ENCODE data around the gene TSPEAR.
"Not testable (repeated sequence)": the region's sequence is repeated elsewhere in the genome, so short reads cannot be mapped to it uniquely, and the experiment has no call there.

TSPEAR gene

GRCh38 chr21:44625756-44626155 lies 85.6 kb downstream of the TSPEAR start:
- no peak for DNase-seq

DNA sequence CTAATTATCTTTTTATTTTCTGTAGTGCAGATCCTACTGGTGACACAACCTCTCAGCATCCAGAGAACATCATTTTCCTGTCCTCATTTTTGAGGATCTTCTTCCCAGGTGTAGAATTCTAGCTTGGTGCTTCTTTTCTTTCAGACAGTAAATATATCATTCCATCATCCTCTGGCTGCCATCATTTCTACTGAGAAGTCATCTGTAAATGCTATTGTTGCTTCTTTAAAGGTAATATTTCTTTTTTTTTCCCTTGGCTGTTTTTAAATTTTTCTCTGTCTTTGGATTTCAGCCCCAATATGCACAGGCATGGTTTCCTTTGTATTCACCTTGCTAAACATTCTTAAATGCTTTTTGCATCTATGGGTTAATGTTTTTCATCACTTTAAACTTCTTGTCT lies 87.8 kb downstream of the TSPEAR start:
- no peak for DNase-seq

DNA sequence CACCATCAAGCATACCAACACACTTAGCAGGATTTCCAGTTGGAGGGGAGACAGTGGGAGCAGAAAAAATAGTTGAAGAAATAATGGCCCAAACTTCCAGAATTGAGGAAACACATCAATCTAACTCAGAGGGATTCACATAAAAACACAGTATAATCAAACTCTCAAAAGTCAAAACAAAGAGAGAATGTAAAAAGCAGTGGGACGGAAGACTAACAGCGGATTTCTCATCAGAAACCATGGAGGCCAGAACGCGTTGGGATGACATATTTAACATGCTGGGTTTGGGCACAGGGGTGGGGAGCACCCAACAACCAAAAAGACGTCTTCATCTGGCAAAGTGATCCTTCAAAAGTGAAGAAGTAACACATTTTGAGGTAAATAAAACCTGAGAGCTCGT lies 91.5 kb downstream of the TSPEAR start:
- no peak for DNase-seq

DNA sequence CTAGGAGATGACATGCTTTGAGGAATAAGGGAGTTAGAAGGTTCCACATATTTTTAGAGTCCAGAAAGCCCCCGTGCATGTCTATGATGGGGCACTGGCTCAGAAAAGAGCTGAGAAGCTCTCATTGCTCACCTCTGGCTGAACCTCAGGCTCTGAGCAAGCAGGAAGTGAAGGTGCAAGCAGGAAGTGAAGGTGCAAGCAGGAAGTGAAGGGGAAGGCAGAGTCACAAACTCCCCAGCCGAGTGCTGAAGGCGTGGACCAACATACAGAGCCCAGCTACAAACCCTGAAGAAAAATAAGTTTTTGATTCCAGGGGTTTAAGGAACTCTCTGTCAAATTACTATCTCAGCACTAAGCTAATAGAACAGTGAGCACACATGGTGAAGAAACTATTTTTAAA lies 92.5 kb downstream of the TSPEAR start:
- no peak for DNase-seq

DNA sequence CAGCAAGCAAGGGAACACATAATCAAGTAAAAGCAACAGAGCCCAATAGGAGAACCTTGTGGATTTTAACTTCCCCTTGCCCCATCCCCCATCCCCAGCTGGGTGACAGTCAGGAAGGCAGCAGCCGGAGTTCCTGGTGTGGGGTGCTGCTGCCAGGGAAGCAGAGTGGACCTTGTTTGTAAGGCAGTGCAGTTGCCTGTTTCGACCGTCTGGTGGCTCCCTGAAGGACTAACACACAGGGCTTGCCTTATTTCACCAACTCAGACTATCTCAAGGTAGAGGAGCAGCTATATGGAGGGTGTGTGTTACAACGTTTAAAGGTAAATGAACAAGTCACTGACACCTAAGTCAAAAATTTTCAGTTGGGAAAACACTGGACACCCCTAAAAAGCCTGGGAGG lies 92.9 kb downstream of the TSPEAR start:
- DNase-seq, result no peak

GRCh38 chr21:44617071-44617501 lies 94.3 kb downstream of the TSPEAR start:
- DNase-seq, result no peak

GRCh38 chr21:44616591-44616926 lies 94.8 kb downstream of the TSPEAR start:
- DNase-seq, result no peak

- DNase-seq, result no peak
These were observed 95.3 kb downstream of the TSPEAR start for GRCh38 chr21:44615911-44616590.

DNA sequence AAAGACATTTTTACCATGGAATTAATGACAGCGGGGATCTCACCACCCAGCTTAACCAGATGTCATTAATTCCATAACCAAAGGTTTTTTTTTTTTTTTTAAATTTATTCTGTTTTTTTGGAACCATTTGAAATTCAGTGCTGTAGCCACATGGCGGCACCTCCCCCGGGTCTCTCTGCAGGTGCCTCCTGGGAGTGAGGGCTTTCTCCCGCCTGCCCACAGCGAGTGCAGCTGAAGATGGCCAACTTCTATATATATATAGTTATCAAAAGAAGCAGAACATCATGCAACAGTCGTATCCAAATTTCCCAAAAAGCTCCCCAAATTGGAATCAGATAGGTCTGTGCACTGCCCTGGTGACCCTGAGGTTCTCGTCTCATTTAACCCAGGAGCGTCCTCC lies 95.9 kb downstream of the TSPEAR start:
- DNase-seq, result no peak

DNA sequence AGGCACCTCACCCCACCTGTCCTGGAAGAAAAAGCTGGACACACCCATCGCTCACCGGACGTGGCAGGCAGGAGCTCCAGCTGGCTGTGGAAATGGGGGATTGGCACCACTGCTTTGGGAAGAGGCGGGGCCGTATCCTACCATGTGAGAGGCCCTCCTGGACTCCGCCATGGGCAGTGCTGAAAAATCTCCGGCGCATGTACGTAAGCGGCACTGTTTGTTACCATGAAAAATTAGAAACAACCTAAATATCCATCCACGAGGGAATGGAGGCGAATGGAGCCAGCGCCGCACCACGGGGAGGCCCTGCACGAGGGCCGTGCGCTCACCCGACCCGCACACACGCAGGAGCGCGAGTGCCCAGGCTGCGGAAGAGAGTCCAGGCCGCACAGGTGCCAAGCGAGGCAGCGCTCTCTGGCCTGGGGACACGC lies 96.4 kb downstream of the TSPEAR start:
- no peak for DNase-seq

GRCh38 chr21:44614161-44614631 lies 97.2 kb downstream of the TSPEAR start:
- no peak for DNase-seq

DNA sequence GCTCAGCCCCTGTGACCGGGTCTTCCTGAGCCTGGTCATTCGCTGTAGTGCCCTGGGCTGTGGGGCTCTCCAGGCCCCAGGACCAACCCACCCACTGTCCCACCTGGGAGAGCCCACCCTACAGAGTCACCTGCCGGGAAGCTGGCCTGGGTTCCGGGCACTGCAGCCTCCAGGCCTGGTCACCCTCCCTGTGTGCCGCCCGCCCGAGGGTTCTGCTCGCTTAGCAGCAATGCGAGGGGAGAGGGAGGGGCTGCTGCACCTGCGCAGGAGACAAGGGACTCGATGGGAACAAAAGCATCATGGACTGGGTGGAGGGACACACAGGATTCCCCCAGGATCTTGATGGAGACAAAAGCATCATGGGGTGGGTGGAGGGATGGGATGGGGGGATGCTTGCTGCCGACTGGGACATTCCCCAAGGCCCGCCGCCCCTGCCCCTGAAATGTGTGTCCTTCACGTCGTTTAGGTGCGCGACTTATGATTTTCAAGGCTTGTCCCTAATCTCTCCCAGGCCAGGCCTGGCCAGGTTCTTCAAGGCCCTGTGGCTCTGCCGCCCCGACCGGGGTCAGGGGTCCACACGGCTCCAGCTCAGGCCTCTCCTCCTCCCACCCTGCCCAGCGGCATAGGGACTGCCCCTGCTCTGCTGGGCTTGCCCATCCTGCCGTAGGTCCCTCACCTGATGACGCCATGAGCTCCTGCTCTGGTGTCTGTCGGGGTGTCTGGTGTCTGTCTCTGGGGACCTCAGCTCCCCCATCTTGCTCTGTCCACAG lies 97.8 kb downstream of the TSPEAR start:
- DNase-seq, result no peak

DNA sequence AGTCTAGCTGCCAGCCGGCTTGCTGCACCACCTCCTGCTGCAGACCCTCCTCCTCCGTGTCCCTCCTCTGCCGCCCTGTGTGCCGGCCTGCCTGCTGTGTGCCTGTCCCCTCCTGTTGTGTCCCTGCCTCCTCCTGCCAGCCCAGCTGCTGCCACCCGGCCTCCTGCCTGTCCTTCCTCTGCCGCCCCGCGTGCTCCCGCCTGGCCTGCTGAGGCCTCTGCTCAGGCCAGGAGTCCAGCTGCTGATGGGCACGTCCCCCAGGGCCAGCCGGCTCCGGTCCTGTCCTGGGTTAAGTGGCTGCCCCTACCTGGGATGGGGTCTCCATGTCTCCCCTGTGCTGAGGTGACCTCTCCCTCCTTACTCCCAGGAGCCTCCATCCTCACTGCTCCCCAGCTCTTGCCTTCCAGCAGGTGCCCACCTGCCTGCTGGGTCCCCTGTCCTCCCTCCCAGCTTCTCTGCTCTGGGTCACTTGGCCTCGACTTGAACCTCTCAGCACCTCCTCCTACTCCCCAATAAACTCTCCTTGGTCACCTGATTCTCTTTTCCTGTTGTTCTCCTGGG lies 98.6 kb downstream of the TSPEAR start:
- no peak for DNase-seq

DNA sequence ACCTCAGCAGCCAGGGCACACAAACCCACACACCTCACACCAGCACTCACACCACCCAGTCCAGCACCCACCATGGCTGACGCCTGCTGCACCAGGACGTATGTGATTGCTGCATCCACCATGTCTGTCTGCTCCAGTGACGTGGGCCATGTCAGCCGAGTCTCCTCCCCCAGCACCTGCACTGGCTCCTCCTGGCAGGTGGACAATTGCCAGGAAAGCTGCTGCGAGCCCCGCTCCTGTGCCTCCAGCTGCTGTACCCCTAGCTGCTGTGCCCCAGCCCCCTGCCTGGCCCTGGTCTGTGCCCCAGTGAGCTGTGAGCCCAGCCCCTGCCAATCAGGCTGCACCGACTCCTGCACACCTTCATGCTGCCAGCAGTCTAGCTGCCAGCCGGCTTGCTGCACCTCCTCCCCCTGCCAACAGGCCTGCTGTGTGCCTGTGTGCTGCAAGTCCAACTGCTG lies 99.3 kb downstream of the TSPEAR start, which contains the start of gene KRTAP10-8:
KRTAP10-8 (plus strand) TSS at position 51 of the 458 bp plus-strand sequence; CDS start at position 73, 22 bp downstream.
- DNase-seq, result no peak

GRCh38 chr21:44611551-44611950 lies 99.8 kb downstream of the TSPEAR start:
- DNase-seq, result no peak

- not testable (repeated sequence) for DNase-seq
These were observed 101.1 kb downstream of the TSPEAR start for GRCh38 chr21:44610157-44610843.

GRCh38 chr21:44609193-44609592 lies 102.2 kb downstream of the TSPEAR start:
- no peak for DNase-seq

- DNase-seq, result no peak
These were observed 104.9 kb downstream of the TSPEAR start for GRCh38 chr21:44606495-44606894.

DNA sequence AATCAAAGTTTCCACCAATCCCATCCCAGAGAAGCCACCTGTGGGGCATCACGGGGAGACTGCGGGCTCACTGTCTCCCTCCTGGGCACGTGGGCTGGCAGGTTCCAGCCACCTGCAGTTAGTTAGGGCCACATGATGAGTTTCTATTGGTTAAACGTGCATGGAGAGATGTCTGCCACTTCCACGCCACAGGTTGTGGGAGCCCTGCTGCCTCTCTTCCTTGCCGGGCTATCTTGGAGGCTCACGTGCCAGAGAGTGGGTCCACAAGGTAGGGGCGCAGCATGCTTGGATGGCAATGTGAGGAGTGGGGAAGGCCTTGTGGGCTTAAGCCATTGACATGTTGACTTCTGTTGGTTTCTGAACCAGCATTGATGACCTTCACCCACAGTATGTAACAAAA lies 107.5 kb downstream of the TSPEAR start:
- DNase-seq, result no peak

- no peak for DNase-seq
These were observed 108.1 kb downstream of the TSPEAR start for GRCh38 chr21:44603109-44603875.

DNA sequence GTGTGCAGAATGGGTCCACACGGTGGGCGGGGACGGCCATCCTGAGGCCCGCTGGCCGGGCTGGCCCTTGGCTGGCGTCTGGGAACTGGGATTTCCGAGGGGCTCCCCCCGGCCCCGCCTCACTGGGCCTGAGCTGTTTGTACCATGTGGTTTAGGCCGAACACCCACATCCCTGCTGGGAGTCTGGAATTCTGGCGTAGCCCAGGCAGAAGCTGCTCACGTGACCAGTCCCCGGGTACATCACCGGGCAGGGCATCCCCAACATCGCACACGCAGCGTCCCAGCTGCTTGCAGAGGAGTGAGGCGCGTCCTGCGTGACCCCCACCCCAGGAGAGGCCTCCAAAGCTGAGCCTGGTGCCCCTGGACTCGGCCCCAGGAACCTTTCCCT lies 108.9 kb downstream of the TSPEAR start:
- DNase-seq, result no peak

Measured in NCI-H82 (cell line).